Left lung (tissue), 10 donors: ENCODE measurements around the gene NOC4L. TPM values are rescaled to one million over a fixed set of nuclear protein-coding genes. Genes with fewer than 3 reads are reported as not detected.

Experiments
- ATAC-seq: fragments of 200-7000 bp; cut with Tn5 transposase; one replicate; pipeline ENCODE4 v1.9.1; 2020; ENCODE audit warnings: moderate library complexity
- DNase-seq, 4 donors: peaks; one replicate each; pipeline ENCODE4 v3.0.0-alpha.2; 2013 to 2020
- H3K27ac ChIP-seq, 2 donors: fragments of 200-600 bp; sonication (generic) in 1 of 2; one replicate each; pipeline versions ENCODE4 v1.5.0 to v1.8.0; 2020 to 2021
- H3K27me3 ChIP-seq, 2 donors: fragments of 200-600 bp; sonication (generic) in 1 of 2; one replicate each; pipeline versions ENCODE4 v1.5.0 to v1.8.0; 2020 to 2021
- H3K36me3 ChIP-seq, 2 donors: fragments of 200-600 bp; sonication (generic) in 1 of 2; one replicate each; pipeline versions ENCODE4 v1.5.0 to v1.8.0; 2020 to 2021
- H3K4me1 ChIP-seq, 2 donors: fragments of 200-600 bp; one replicate each; pipeline ENCODE4 v1.8.0; 2021
- H3K4me3 ChIP-seq, 2 donors: fragments of 200-600 bp; sonication (generic) in 1 of 2; one replicate each; pipeline versions ENCODE4 v1.5.0 to v1.8.0; 2020 to 2021; ENCODE audit warnings: mild to moderate bottlenecking in 1 of 2
- H3K9me3 ChIP-seq, 2 donors: fragments of 200-600 bp; sonication (generic) in 1 of 2; one replicate each; pipeline versions ENCODE4 v1.5.0 to v1.8.0; 2020 to 2021
- intact Hi-C, 2 donors: fragments of 100-400 bp; cut with DNase I; formaldehyde crosslinking; loops; one replicate each; pipeline versions ENCODE4 v1.11.2 to v1.14.2; 2022
- polyA plus RNA-seq, 6 donors: library from polyadenylated mRNA; unstranded; fragments of 120-200 nt; gene quantifications; one replicate each; pipeline ENCODE4 v1.2.1, GENCODE V29; 2013; ENCODE audit not compliant: insufficient read length in 6 of 6
- total RNA-seq, 2 donors: library from RNA; stranded (reverse); fragmentation: NEBNext Ultra II Directional; extraction: Animal tissue kit (Norgen Biotek cat#: 25700); gene quantifications; one replicate each; pipeline ENCODE4 v1.2.1, GENCODE V29; 2021
- TF ChIP-seq, protein P1 (sequence below), 2 donors: fragments of 200-600 bp; sonication (generic) in 1 of 2; IDR thresholded peaks; one replicate each; pipeline versions ENCODE4 v1.5.0 to v1.8.0; 2021; ENCODE audit warnings: antibody characterized with exemption in 2 of 2
- donor health status: DM: no; HTN: yes; CAD: no.
- donor health status: DM: no; HTN: no; CAD: no.

Gene NOC4L
- total and polyA plus RNA-seq, 8 donors: 10.6 to 19.6 (median 12.5) TPM

DNA sequence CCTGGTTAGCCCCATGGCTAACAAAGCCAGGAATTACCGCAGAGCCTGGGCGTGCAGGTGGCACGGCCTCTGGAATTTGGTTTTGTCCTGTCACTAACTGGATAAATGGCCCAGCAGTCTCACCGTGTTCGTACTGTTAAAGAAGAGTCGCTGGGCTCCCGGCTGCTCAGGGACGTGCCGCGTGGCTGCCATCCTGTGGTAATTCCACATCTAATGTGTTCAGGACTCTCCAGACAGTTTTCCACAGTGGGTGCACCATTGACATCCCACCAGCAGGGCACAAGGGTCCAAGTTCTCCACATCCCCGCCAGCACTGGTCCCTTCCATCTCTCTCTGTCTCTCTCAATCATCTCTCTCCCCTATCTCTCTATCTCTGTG, 19.6 kb downstream of the NOC4L start:
- TF ChIP-seq, protein P1, sequence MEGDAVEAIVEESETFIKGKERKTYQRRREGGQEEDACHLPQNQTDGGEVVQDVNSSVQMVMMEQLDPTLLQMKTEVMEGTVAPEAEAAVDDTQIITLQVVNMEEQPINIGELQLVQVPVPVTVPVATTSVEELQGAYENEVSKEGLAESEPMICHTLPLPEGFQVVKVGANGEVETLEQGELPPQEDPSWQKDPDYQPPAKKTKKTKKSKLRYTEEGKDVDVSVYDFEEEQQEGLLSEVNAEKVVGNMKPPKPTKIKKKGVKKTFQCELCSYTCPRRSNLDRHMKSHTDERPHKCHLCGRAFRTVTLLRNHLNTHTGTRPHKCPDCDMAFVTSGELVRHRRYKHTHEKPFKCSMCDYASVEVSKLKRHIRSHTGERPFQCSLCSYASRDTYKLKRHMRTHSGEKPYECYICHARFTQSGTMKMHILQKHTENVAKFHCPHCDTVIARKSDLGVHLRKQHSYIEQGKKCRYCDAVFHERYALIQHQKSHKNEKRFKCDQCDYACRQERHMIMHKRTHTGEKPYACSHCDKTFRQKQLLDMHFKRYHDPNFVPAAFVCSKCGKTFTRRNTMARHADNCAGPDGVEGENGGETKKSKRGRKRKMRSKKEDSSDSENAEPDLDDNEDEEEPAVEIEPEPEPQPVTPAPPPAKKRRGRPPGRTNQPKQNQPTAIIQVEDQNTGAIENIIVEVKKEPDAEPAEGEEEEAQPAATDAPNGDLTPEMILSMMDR (IDR thresholded peaks at IDR 0.05): no peak
- H3K4me3 ChIP-seq: no peak overlapping the region
- ATAC-seq (no peak), DNase-seq (peak in 1 of 4 donors; percentile 55)
- intact Hi-C loops: no loop called here
- H3K9me3 ChIP-seq: no peaks in the 10 kb centered on the region
- peaks cover 0 to 33% of the 10 kb centered on the region in 2 donors for H3K27me3 ChIP-seq
- no peak overlapping the region for H3K27ac ChIP-seq
- H3K4me1 ChIP-seq: peaks cover 6 to 18% of the 10 kb centered on the region in 2 donors
- no peaks in the 10 kb centered on the region for H3K36me3 ChIP-seq

DNA sequence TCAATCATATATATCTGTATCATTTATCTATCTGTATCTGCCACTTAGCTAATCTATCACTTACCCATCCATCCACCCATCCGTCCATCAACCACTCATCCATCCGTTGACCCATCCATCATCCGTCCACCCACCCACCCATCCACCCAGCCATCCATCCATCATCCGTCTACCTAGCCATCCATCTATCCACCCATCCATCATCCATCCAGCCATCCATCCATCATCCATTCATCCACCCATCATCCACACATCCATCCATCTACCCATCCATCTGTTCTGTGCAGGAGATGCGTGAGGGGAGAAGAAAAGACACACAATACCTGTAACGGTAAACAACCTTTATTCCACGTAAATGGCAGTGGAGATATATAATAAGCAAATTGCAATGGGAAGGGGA, 20.2 kb downstream of the NOC4L start:
- TF ChIP-seq, protein P1 (IDR thresholded peaks at IDR 0.05): no peak
- intact Hi-C loops: no loop called here
- ATAC-seq: no peak

DNA sequence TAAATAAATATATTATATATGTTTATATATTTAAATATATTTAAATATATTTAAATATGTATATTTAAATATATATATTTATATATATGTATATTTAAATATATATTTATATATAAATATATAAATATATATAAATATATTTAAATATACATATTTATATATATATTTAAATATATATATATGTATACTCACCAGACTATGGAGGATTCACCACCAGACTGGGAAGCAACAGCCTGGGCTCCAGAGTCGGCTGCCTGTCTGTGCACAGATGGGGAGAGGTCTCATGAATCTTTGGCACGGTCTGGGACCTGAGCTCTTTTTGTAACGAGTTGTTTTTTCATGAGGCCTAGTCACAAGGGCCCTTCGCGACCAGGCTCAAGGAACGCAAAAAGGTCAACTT, 21.3 kb downstream of the NOC4L start:
- H3K27me3 ChIP-seq: peaks cover 0 to 49% of the 10 kb centered on the region in 2 donors
- H3K9me3 ChIP-seq: no peaks in the 10 kb centered on the region
- H3K4me1 ChIP-seq: peaks cover 6 to 18% of the 10 kb centered on the region in 2 donors
- no peak overlapping the region for H3K4me3 ChIP-seq
- ATAC-seq (no peak), DNase-seq (no peak)
- intact Hi-C loops: no loop called here
- H3K27ac ChIP-seq: no peak overlapping the region
- TF ChIP-seq, protein P1 (IDR thresholded peaks at IDR 0.05): no peak
- H3K36me3 ChIP-seq: no peaks in the 10 kb centered on the region

More for the DNA sequence above, 20.2 kb downstream of the NOC4L start:
- H3K36me3 ChIP-seq: no peaks in the 10 kb centered on the region
- no peak overlapping the region for H3K27ac ChIP-seq
- DNase-seq: no peak
- H3K4me1 ChIP-seq: peaks cover 6 to 18% of the 10 kb centered on the region in 2 donors
- peaks cover 0 to 37% of the 10 kb centered on the region in 2 donors for H3K27me3 ChIP-seq
- no peaks in the 10 kb centered on the region for H3K9me3 ChIP-seq
- H3K4me3 ChIP-seq: no peak overlapping the region

DNA sequence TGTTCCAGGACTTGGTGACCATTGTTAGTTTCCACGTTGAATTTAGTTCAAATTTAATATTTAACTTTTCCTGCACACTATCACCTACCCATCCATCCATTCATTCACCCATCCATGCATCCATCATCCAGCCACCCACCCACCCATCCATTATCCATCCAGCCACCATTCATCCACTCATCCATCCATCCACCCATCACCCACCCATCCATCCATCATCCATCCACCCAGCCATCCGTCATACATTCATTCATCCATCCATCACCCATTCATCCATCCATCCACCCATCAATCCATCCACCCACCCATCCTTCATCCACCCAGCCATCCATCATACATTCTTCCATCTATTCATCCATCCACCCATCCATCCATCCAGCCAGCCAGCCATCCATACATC, 21.8 kb downstream of the NOC4L start:
- H3K27me3 ChIP-seq: peaks cover 0 to 54% of the 10 kb centered on the region in 2 donors
- no peaks in the 10 kb centered on the region for H3K36me3 ChIP-seq
- H3K27ac ChIP-seq: no peak overlapping the region
- H3K4me1 ChIP-seq: peaks cover 6 to 18% of the 10 kb centered on the region in 2 donors
- DNase-seq (no peak), ATAC-seq (no peak)
- no peak overlapping the region for H3K4me3 ChIP-seq
- intact Hi-C loops: no loop called here
- no peaks in the 10 kb centered on the region for H3K9me3 ChIP-seq
- TF ChIP-seq, protein P1 (IDR thresholded peaks at IDR 0.05): no peak

DNA sequence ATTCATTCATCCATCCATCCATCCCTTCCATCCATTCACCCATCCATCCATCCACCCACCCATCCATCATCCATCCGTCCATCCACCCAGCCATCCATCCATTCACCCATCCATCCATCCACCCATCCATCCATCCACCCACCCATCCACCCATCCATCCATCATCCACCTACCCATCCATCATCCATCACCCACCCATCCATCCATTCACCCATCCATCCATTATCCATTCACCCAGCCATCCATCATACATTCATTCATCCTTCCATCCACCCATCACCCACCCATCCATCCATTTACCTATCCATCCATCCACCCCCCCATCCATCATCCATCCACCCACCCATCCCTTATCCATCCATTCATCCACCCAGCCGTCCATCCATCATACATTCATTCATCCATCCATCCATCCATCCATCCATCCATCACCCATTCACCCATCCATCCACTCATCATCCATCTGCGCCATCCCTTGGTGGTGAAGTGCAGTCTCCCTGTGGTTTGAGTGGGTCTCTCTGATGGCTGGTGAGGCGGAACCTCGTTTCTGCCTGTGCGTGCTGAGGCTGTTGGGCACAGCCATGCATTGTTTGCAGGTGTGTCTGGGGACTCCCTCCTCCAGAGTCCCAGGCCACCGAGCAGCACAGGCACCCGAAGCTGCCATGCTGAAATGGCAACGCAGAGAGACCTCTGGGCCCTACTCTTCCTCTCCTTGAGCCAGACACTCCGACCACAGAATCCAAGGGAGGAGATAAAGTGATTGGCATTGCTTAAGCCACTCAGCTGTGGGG, 22.7 kb downstream of the NOC4L start:
- Histone ChIP-seq H3K27ac (no peak overlapping the region), H3K27me3 (peaks cover 0 to 63% of the 10 kb centered on the region in 2 donors), H3K4me1 (peaks cover 6 to 18% of the 10 kb centered on the region in 2 donors), H3K4me3 (no peak overlapping the region), H3K9me3 (no peaks in the 10 kb centered on the region), H3K36me3 (no peaks in the 10 kb centered on the region)
- DNase-seq (no peak), ATAC-seq (no peak)
- TF ChIP-seq, protein P1 (IDR thresholded peaks at IDR 0.05): no peak
- intact Hi-C loops: no loop called here
